Measurements from ENCODE around the gene FRY. TPM values are rescaled to one million over a fixed set of nuclear protein-coding genes. Genes with fewer than 3 reads are reported as not detected.

The FRY gene
- total RNA-seq, 2 donors from 2014 or later = 10.3 to 13.7 TPM

GRCh38 chr13:32300406-32300805 lies 268.8 kb downstream of the FRY start:
- DNase-seq (no peak), ATAC-seq (no peak)
- intact Hi-C loops (cut with DNase I, micrococcal nuclease) = no loop called here

GRCh38 chr13:32300920-32301319 lies 269.3 kb downstream of the FRY start:
- no peak for DNase-seq
- intact Hi-C loops (cut with DNase I, micrococcal nuclease) = no loop called here
- ATAC-seq = no peak

GRCh38 chr13:32302461-32302860 lies 270.9 kb downstream of the FRY start:
- DNase-seq (no peak), ATAC-seq (no peak)
- intact Hi-C loops (cut with DNase I, micrococcal nuclease) = no loop called here

DNA sequence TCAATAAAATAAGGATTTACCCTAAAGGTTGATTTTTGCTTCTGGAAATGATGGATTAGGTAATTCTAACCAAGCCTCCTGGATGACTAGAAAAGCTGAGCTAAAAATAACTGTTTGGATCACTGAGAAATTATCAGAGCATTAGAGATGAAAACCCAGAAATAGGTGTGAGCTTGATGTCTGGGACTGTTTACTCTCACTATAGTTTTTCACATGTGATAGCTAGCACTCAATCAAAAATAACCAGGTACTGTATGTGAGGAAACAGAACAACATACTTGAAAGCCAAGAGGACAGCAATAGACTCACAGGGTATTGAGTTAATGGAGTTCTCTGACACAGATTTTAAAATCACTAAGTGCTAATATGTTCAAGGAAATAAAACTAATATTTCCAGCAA lies 274.1 kb downstream of the FRY start:
- intact Hi-C loops (cut with DNase I, micrococcal nuclease) = no loop called here
- ATAC-seq = no peak

DNA sequence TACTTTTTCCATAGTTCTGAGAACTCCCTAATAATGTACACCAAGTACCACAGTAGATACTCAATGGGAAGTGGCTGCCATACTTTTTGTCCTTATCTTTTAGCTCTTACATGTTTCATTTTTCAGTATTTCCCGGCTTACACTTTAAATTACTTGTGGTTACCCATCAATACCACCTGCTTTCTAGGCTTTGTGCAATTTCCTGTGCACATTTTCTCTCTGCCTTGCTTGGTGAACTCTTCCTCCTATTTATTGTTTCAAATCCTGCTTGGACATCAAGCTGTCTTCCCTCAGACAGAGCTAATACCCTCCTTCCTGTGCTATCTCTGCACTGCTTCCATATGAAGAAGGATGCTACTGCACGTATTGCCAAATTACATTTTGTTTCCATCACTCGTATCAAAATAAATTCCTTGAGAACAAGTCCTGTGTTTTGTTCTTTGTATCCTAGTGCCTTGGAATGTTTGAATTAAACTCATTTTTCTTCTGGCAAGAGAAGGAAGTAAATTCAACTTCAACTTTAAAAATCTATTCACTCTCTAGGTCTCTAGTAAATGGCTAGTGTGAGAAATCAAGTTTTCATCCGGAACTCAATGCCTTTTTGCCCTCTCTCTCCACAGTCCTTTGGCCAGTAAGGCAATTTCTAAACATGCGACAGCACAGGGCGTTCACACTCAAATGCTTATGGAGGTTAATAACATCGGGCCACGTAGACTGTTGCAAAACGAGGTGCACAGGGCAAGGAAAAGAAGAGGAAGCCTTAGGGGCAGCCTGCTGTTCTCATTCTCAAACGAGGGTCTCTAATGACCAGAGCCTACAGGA lies 277.9 kb downstream of the FRY start:
- intact Hi-C loops (cut with DNase I, micrococcal nuclease) = loop anchor here in 1 of 2 donors (2.0 to 5.0 kb wide), 3 partner anchors 63 to 401 kb away; no protein-coding TSS in a partner anchor
- peak; percentile 65 for ATAC-seq

More for the DNA sequence above, 274.1 kb downstream of the FRY start:
- no peak for DNase-seq

DNA sequence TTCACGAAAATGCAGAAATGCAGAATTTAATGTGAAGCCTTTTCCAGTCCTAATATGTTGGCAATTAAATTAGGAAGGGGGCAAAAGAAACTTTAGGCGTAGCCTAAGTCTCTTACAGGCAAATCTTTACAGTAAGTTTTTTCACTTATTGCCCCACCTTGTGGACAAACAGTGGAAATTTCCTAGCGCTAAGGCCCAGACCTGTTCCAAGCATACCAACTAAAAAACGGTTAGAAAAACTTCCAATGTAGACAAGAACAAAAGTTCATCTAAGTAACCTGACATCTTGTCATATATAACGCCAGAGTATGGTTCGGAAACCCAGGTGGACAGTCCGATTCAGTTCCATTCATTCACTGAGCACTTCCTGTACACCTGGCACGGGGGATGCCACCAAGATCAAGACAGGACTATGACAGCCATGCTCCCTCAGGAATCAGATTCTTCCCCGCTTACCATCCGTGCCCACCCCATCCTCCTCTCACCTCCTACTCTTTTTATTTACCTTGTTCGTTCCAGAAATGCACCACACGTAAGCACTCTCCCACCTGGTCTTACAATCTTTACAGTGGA lies 278.6 kb downstream of the FRY start:
- ATAC-seq = peak; percentile 82
- no peak for DNase-seq

More for the DNA sequence above, 277.9 kb downstream of the FRY start:
- no peak for DNase-seq

GRCh38 chr13:32311188-32311897 lies 279.8 kb downstream of the FRY start:
- intact Hi-C loops (cut with DNase I, micrococcal nuclease) = loop anchor here in 1 of 2 donors (2.0 to 5.0 kb wide), 3 partner anchors 65 to 403 kb away; no protein-coding TSS in a partner anchor
- DNase-seq (no peak), ATAC-seq (no peak)

More for the DNA sequence above, 278.6 kb downstream of the FRY start:
- intact Hi-C loops (cut with DNase I, micrococcal nuclease) = loop anchor here in 1 of 2 donors (2.0 to 5.0 kb wide), 3 partner anchors 63 to 401 kb away; no protein-coding TSS in a partner anchor

DNA sequence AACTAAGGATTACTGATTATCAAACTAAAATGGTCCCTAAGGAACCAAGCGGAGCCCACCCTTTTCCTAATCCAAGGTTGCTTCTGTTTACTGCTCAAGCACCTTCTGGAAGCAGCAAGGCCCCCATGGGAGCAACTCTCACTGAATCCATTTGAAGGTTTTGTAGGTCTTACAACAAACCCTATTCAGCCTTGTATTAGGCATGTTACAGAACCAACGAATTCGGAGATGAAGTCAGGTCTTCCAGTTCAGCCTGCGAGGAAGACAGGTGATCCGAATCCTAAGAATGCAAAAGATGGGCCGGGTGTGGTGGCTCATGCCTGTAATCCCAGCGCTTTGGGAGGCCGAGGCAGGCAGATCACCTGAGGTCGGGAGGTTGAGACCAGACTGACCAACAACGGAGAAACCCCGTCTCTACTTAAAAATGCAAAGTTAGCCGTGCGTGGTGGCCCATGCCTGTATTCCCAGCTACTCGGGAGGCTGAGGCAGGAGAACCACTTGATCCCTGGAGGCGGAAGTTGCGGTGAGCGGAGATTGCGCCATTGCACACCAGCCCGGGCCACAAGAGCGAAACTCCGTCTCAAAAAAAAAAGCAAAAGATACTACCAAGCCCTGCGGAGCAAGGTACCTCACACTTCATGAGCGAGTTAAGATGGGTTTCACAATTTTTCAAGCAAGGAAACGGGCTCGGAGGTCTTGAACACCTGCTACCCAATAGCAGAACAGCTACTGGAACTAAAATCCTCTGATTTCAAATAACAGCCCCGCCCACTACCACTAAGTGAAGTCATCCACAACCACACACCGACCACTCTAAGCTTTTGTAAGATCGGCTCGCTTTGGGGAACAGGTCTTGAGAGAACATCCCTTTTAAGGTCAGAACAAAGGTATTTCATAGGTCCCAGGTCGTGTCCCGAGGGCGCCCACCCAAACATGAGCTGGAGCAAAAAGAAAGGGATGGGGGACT lies 283.0 kb downstream of the FRY start:
- intact Hi-C loops (cut with DNase I, micrococcal nuclease) = loop anchor here in 1 of 2 donors (5.0 kb wide), 1 partner anchor 297 kb away; no protein-coding TSS in a partner anchor
- peak; percentile 8 for ATAC-seq
- DNase-seq = peak; percentile 31 to 42

- DNase-seq = peak; percentile 88 to 94
- peak; percentile 98 for ATAC-seq
- intact Hi-C loops (cut with DNase I, micrococcal nuclease) = no loop called here
These were observed 283.9 kb downstream of the FRY start, which contains the start of the genes BRCA2 and ZAR1L for GRCh38 chr13:32315238-32316027. Gene BRCA2 (plus strand): TSS chr13:32315508. CDS start chr13:32316461, 953 bp downstream. Gene ZAR1L (minus strand): TSS chr13:32315363. CDS start chr13:32311925, 3,438 bp downstream.

DNA sequence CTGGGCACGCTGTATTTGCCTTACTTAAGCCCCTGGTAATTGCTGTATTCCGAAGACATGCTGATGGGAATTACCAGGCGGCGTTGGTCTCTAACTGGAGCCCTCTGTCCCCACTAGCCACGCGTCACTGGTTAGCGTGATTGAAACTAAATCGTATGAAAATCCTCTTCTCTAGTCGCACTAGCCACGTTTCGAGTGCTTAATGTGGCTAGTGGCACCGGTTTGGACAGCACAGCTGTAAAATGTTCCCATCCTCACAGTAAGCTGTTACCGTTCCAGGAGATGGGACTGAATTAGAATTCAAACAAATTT lies 284.4 kb downstream of the FRY start:
- intact Hi-C loops (cut with DNase I, micrococcal nuclease) = no loop called here
- DNase-seq (no peak), ATAC-seq (peak; percentile 46)

DNA sequence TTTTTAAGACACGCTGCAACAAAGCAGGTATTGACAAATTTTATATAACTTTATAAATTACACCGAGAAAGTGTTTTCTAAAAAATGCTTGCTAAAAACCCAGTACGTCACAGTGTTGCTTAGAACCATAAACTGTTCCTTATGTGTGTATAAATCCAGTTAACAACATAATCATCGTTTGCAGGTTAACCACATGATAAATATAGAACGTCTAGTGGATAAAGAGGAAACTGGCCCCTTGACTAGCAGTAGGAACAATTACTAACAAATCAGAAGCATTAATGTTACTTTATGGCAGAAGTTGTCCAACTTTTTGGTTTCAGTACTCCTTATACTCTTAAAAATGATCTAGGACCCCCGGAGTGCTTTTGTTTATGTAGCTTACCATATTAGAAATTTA lies 284.9 kb downstream of the FRY start:
- intact Hi-C loops (cut with DNase I, micrococcal nuclease) = no loop called here
- no peak for DNase-seq

DNA sequence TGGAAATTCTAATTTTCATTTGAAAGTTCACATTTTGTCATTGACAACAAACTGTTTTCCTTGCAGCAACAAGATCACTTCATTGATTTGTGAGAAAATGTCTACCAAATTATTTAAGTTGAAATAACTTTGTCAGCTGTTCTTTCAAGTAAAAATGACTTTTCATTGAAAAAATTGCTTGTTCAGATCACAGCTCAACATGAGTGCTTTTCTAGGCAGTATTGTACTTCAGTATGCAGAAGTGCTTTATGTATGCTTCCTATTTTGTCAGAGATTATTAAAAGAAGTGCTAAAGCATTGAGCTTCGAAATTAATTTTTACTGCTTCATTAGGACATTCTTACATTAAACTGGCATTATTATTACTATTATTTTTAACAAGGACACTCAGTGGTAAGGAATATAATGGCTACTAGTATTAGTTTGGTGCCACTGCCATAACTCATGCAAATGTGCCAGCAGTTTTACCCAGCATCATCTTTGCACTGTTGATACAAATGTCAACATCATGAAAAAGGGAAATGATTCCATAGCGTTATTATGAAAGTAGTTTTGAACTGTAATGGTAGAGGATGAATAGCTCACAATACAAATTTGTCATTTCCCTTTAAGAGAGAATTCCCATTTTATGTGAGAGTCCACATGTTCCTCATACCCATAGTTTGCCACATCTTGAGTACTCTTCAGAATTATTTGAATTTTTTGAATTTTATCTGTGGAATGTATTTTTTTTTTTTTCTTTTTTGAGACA lies 286.3 kb downstream of the FRY start:
- intact Hi-C loops (cut with DNase I, micrococcal nuclease) = no loop called here
- DNase-seq (no peak), ATAC-seq (no peak)

More for the DNA sequence above, 284.9 kb downstream of the FRY start:
- no peak for ATAC-seq

DNA sequence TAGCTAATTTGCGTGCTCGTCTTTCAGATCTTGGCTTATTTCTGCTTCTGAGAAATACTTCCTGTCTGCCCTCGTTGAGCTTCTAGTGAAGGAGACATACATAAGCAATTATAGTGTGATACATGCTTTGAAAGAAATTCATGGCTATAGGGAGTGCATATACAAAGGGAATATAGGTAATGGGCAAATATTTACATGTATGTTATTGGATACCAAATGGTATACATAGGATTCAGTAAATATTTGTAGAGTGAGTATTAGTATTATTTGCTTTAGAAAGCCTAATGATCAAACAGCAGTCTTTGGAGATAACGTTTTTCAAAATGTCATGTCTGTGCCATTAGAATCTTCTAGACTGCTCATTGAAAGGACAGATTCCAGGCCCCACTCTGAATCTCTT lies 289.0 kb downstream of the FRY start:
- ATAC-seq = no peak
- DNase-seq = no peak
- intact Hi-C loops (cut with DNase I, micrococcal nuclease) = no loop called here

- ATAC-seq (no peak), DNase-seq (no peak)
- intact Hi-C loops (cut with DNase I, micrococcal nuclease) = no loop called here
These were observed 292.3 kb downstream of the FRY start for GRCh38 chr13:32323912-32324311.

DNA sequence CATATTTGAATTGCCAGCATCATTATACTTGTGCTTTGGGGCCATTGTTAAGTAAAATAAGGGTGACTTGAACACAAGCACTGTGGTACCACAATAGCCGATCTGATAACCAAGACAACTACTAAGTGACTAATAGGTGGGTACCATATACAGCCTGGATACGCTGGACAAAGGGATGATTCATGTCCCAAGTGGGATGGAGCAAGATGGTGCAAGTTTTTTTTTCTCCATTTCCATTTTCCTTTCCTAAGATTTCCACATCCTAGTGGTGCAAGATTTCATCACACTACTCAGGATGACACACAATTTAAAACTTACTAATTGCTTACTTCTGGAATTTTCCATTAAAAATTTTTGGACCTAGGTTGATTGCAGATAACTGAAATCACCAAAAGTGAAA lies 298.9 kb downstream of the FRY start:
- no peak for DNase-seq
- intact Hi-C loops (cut with DNase I, micrococcal nuclease) = no loop called here
- ATAC-seq = no peak

DNA sequence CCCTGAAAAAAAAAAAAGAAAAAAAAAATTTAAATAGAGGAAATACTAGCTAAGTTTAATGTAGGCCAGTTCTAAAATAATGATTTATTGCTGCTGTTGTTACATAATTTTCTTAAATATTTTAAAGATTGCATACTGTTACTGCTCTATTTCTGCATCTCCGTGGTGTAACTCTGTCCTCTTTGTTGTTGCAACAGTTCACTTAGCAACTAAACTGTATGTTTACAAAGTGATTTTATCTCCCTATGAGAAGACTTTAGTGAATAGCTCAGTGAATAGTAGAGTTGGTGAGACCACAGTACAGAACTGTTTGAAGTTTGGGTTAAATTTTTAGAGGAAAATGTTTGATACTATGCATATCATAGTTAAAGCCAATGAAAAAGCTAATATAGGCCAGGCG lies 303.1 kb downstream of the FRY start:
- no peak for ATAC-seq
- intact Hi-C loops (cut with DNase I, micrococcal nuclease) = no loop called here
- no peak for DNase-seq

DNA sequence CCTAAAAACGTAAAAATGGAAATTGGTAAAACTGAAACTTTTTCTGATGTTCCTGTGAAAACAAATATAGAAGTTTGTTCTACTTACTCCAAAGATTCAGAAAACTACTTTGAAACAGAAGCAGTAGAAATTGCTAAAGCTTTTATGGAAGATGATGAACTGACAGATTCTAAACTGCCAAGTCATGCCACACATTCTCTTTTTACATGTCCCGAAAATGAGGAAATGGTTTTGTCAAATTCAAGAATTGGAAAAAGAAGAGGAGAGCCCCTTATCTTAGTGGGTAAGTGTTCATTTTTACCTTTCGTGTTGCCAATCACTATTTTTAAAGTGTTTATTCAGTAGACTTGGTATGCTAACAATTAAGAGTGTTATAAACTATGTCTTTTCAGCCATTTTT lies 309.3 kb downstream of the FRY start:
- ATAC-seq = no peak
- no peak for DNase-seq
- intact Hi-C loops (cut with DNase I, micrococcal nuclease) = no loop called here

Data from left colon (tissue), 2 donors.